BE2C (cell line): Measurements from ENCODE around the gene LDLRAD2.

ENCODE experiments used
- DNase-seq: peaks from one replicate; pipeline ENCODE4 v3.0.0-alpha.2; 2020
- H3K27me3 ChIP-seq: fragments of 250-450 bp; sonication (Bioruptor Pico); 2 replicates; pipeline ENCODE4 v1.5.1; 2020; ENCODE audit warnings: mild to moderate bottlenecking
- H3K36me3 ChIP-seq: fragments of 250-450 bp; sonication (Bioruptor Pico); 2 replicates; pipeline ENCODE4 v1.5.1; 2020; ENCODE audit warnings: mild to moderate bottlenecking
- H3K4me1 ChIP-seq: fragments of 250-450 bp; sonication (Bioruptor Pico); 2 replicates; pipeline ENCODE4 v1.5.1; 2020
- H3K4me3 ChIP-seq: 2 replicates; pipeline ENCODE4 v1.5.1; 2011; ENCODE audit warnings: low read depth, low read length
- H3K9me3 ChIP-seq: fragments of 250-450 bp; sonication (Bioruptor Pico); 2 replicates; pipeline ENCODE4 v1.5.1; 2020
- TF ChIP-seq, protein P1 (sequence below): IDR thresholded peaks from 2 replicates; pipeline ENCODE4 v1.5.1; 2012; ENCODE audit warnings: mild to moderate bottlenecking, low read depth, low read length

The LDLRAD2 gene

DNA sequence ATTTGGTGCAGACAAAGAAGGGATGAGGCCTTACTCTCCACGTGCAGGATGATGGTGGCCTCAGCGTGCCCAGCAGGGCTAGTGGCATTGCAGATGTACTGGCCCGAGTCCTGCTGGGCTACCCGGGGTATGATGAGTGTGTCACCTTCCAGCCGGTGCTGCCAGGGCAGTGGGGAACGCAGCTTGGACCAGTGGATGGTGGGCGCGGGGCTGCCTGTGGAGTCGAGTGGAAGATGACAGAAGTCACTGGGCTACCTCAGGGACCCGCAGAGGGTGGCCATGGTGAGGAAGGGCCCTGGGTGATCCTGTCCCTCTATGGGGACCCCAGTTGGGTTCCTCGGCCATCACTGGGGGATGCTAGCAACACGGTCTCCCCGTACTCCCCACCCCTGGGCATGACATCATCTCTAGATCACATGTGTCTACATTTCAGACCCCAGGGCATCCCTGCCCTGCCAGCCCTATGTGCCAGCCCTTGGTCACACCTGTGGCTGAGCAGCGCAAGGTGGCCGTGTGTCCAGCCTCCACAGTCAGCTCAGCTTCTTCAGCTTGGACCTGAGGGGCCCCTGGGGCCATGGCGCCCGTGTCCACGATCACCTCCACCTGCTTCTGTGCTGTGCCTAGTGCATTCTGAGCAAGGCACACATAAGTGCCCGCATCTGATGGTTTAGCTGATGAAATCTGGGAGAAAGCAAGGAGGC is 27.4 kb downstream of the LDLRAD2 start:
- H3K36me3 ChIP-seq, result no peaks in the 10 kb centered on the region
- no peaks in the 10 kb centered on the region for H3K4me1 ChIP-seq
- H3K9me3 ChIP-seq, result no peaks in the 10 kb centered on the region
- H3K27me3 ChIP-seq, result no peaks in the 10 kb centered on the region
- TF ChIP-seq, protein P1, sequence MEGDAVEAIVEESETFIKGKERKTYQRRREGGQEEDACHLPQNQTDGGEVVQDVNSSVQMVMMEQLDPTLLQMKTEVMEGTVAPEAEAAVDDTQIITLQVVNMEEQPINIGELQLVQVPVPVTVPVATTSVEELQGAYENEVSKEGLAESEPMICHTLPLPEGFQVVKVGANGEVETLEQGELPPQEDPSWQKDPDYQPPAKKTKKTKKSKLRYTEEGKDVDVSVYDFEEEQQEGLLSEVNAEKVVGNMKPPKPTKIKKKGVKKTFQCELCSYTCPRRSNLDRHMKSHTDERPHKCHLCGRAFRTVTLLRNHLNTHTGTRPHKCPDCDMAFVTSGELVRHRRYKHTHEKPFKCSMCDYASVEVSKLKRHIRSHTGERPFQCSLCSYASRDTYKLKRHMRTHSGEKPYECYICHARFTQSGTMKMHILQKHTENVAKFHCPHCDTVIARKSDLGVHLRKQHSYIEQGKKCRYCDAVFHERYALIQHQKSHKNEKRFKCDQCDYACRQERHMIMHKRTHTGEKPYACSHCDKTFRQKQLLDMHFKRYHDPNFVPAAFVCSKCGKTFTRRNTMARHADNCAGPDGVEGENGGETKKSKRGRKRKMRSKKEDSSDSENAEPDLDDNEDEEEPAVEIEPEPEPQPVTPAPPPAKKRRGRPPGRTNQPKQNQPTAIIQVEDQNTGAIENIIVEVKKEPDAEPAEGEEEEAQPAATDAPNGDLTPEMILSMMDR, result no peak
- DNase-seq, result no peak
- no peak overlapping the region for H3K4me3 ChIP-seq

DNA sequence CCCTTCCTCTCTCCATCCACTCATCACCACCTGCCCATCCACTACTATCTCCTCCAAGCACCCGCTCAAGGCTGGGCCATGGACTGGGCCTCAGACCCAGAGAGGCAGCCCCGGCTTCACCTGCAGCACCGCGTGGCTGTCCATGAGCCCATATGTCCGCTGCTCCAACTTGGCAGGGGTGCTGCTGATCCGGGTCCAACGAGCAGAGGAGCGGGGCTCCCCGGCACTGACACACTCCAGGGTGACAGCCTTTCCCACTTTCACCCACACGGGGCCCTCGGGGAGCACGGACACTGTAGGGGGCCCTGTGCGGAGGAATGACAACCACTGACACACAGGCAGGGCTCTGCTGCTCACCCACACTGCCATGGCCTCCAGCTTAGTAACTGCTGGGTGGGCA is 28.9 kb downstream of the LDLRAD2 start:
- no peak for DNase-seq
- H3K4me3 ChIP-seq, result no peak overlapping the region
- H3K4me1 ChIP-seq, result no peaks in the 10 kb centered on the region
- H3K27me3 ChIP-seq, result no peaks in the 10 kb centered on the region
- H3K9me3 ChIP-seq, result no peaks in the 10 kb centered on the region
- H3K36me3 ChIP-seq, result no peaks in the 10 kb centered on the region
- TF ChIP-seq, protein P1, result no peak

DNA sequence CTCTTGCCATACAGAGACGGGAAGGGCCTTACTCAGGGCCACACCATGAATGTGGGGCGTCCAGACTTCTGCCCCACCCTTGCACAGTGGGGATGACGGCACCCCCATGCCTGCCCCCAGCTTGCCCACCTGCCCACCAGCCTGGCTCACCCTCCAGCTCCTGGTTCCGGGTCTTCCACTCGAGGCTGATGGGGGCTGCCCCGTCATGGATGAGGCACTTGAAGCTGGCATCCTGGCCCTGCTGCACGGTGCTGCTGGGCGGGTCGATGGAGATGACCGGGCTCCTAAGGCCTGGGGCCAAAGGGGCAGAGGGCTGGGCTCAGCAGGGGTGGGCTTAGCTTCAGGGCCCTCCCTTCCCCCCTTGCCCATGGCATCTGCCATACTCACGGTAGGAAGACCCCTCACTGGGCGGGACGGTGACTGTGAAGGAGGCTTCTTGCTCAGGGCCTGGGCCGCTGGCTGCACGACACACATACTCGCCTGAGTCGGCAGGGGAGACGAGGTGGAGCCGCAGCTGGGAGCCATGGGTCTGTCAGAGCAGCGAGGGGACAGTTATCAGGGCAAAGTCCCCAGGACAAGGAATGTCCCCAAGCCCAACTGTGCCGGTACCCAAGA is 29.9 kb downstream of the LDLRAD2 start:
- H3K9me3 ChIP-seq, result no peaks in the 10 kb centered on the region
- no peaks in the 10 kb centered on the region for H3K4me1 ChIP-seq
- no peaks in the 10 kb centered on the region for H3K36me3 ChIP-seq
- H3K27me3 ChIP-seq, result no peaks in the 10 kb centered on the region
- no peak for DNase-seq
- H3K4me3 ChIP-seq, result no peak overlapping the region
- TF ChIP-seq, protein P1, result no peak

DNA sequence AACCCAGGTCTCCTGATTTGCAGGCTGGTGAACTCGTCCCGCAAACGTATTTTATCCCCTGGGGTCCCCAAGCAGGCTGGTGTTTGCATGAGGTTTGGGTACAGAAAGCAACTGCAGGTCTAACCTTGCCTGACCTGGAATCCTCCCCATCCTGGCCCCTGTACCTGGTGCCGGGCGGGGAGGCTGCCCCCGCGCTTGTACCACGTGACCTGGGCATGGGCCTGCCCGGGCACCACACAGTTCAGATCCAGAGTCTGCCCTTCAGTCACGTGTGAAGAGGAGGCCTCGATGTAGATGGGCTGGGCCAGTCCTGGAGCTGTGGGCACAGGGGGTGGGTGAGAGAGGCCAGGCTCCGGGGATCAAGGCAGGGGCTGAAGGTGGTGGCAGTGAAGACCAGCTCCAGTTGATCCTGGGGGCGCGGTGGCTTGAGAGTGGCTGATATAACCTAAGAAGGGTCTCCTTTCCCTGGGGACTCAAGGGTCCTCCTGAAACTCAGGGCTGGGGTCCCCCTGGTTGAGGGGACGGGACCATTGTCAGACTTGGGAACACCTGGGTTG is 30.6 kb downstream of the LDLRAD2 start:
- Histone ChIP-seq H3K36me3 (no peaks in the 10 kb centered on the region), H3K9me3 (no peaks in the 10 kb centered on the region), H3K4me1 (no peaks in the 10 kb centered on the region), H3K27me3 (no peaks in the 10 kb centered on the region), H3K4me3 (no peak overlapping the region)
- no peak for DNase-seq
- TF ChIP-seq, protein P1, result no peak

DNA sequence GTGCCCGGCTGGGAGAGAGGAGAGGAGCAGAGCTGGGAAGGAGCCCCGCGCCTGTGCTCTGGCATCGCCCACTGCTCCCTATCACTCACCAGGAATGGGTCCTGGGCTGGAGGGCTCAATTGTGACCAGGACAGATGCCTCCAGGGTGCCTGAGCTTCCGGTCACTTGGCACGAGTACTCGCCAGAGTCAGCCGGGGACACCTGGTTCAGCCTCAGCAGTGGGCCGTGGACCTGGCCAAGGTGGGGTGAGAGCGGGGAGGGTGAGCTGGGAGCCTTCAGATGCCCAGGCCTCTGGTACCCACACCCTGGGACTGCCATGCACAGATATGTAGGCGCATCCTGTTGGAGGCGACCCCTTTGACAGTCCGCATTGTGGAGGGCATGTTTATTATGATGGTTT is 31.1 kb downstream of the LDLRAD2 start:
- TF ChIP-seq, protein P1, result no peak
- Histone ChIP-seq H3K36me3 (no peaks in the 10 kb centered on the region), H3K27me3 (no peaks in the 10 kb centered on the region), H3K4me3 (no peak overlapping the region), H3K4me1 (no peaks in the 10 kb centered on the region), H3K9me3 (no peaks in the 10 kb centered on the region)
- DNase-seq, result no peak

DNA sequence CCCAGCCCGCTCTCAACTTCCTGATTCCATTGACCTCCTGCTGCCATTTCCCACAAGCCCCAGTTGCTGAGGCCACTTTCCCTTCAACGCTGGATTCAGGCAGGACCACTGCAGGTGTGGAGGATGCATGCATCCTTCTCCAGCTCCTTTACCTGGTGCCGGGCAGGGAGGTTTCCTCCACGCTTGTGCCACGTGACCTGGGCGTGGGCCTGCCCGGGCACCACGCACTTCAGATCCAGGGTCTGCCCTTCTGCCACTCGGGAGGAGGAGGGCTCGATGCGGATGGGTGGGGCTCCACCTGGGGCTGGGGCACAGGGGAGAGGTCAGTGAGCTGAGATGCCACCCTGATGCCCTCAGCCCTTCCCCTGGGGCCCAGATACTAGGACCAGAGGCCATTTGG is 31.9 kb downstream of the LDLRAD2 start:
- H3K36me3 ChIP-seq, result no peaks in the 10 kb centered on the region
- H3K4me1 ChIP-seq, result no peaks in the 10 kb centered on the region
- DNase-seq, result no peak
- TF ChIP-seq, protein P1, result no peak
- no peaks in the 10 kb centered on the region for H3K9me3 ChIP-seq
- no peak overlapping the region for H3K4me3 ChIP-seq
- no peaks in the 10 kb centered on the region for H3K27me3 ChIP-seq
